SK-N-SH treated with all-trans-retinoic acid at 6 μM for 48 hours (cell line): ENCODE results near the gene MMP23B.

ENCODE experiments used
- ATAC-seq: fragments of 200-7000 bp; cut with Tn5 transposase; 3 replicates; pipeline ENCODE4 v1.9.1; 2020; ENCODE audit warnings: mild to moderate bottlenecking, moderate library complexity
- BACH2 ChIP-seq: fragments of 250-450 bp; sonication (Bioruptor Pico); IDR thresholded peaks from 2 replicates; pipeline ENCODE4 v1.9.0; 2021; ENCODE audit warnings: mild to moderate bottlenecking, borderline replicate concordance
- CREB5 ChIP-seq: fragments of 250-450 bp; sonication (Bioruptor Pico); IDR thresholded peaks from 2 replicates; pipeline ENCODE4 v1.5.1; 2020; ENCODE audit warnings: low read depth, mild to moderate bottlenecking, moderate library complexity
- CSDC2 ChIP-seq: fragments of 250-450 bp; sonication (Bioruptor Pico); IDR thresholded peaks from 2 replicates; pipeline ENCODE4 v1.5.0; 2020; ENCODE audit warnings: mild to moderate bottlenecking, moderate library complexity
- ESRRG ChIP-seq: fragments of 250-450 bp; sonication (Bioruptor Pico); IDR thresholded peaks from 2 replicates; pipeline ENCODE4 v1.6.1; 2021; ENCODE audit warnings: mild to moderate bottlenecking
- GLIS3 ChIP-seq: fragments of 250-450 bp; sonication (Bioruptor Pico); IDR thresholded peaks from 2 replicates; pipeline ENCODE4 v1.5.0; 2020; ENCODE audit warnings: mild to moderate bottlenecking, moderate library complexity
- ISL1 ChIP-seq: fragments of 250-450 bp; sonication (Bioruptor Pico); IDR thresholded peaks from 2 replicates; pipeline ENCODE4 v2.1.2; 2022; ENCODE audit warnings: mild to moderate bottlenecking, moderate library complexity
- OSR1 ChIP-seq: fragments of 250-450 bp; sonication (Bioruptor Pico); IDR thresholded peaks from 2 replicates; pipeline ENCODE4 v1.8.0; 2022; ENCODE audit warnings: moderate library complexity, mild to moderate bottlenecking, inconsistent platforms
- PATZ1 ChIP-seq: fragments of 250-450 bp; sonication (Bioruptor Pico); IDR thresholded peaks from 2 replicates; pipeline ENCODE4 v1.8.0; 2020; ENCODE audit warnings: mild to moderate bottlenecking, moderate library complexity, borderline replicate concordance
- POU6F1 ChIP-seq: fragments of 250-450 bp; sonication (Bioruptor Pico); IDR thresholded peaks from 2 replicates; pipeline ENCODE4 v1.8.0; 2021; ENCODE audit warnings: low read depth, mild to moderate bottlenecking, moderate library complexity, borderline replicate concordance
- PPARA ChIP-seq: fragments of 250-450 bp; sonication (Bioruptor Pico); IDR thresholded peaks from 2 replicates; pipeline ENCODE4 v1.5.0; 2020; ENCODE audit warnings: mild to moderate bottlenecking, borderline replicate concordance
- SNAI2 ChIP-seq: fragments of 250-450 bp; sonication (Bioruptor Pico); IDR thresholded peaks from 2 replicates; pipeline ENCODE4 v1.5.0; 2020; ENCODE audit warnings: mild to moderate bottlenecking, moderate library complexity
- TCF4 ChIP-seq: fragments of 250-450 bp; sonication (Bioruptor Pico); IDR thresholded peaks from 2 replicates; pipeline ENCODE4 v1.8.0; 2021; ENCODE audit warnings: mild to moderate bottlenecking, moderate library complexity, borderline replicate concordance
- TOX ChIP-seq: fragments of 250-450 bp; sonication (Bioruptor Pico); IDR thresholded peaks from 2 replicates; pipeline ENCODE4 v1.8.0; 2021; ENCODE audit warnings: mild to moderate bottlenecking, moderate library complexity, borderline replicate concordance
- TSHZ2 ChIP-seq: fragments of 250-450 bp; sonication (Bioruptor Pico); IDR thresholded peaks from 2 replicates; pipeline ENCODE4 v1.5.0; 2020; ENCODE audit warnings: mild to moderate bottlenecking, moderate library complexity
- ZC3H10 ChIP-seq: fragments of 250-450 bp; sonication (Bioruptor Pico); IDR thresholded peaks from 2 replicates; pipeline ENCODE4 v1.5.1; 2021; ENCODE audit warnings: mild to moderate bottlenecking, moderate library complexity
- ZFP3 ChIP-seq: fragments of 250-450 bp; sonication (Bioruptor Pico); IDR thresholded peaks from 2 replicates; pipeline ENCODE4 v1.5.0; 2020; ENCODE audit warnings: mild to moderate bottlenecking, moderate library complexity
- ZFP30 ChIP-seq: fragments of 450-650 bp; formaldehyde crosslinking; IDR thresholded peaks from 2 replicates; pipeline ENCODE4 v1.5.0; 2022; ENCODE audit warnings: mild to moderate bottlenecking, moderate library complexity
- ZNF70 ChIP-seq: fragments of 450-650 bp; formaldehyde crosslinking; IDR thresholded peaks from 2 replicates; pipeline ENCODE4 v1.5.0; 2020; ENCODE audit warnings: mild to moderate bottlenecking, moderate library complexity

Gene MMP23B

GRCh38 chr1:1604374-1605033, 27.5 kb upstream of the MMP23B start:
- ATAC-seq = no peak
- TF ChIP-seq ISL1 (CRISPR knock-in tag) = no peak
- no peak for TF ChIP-seq PATZ1 (CRISPR knock-in tag)
- TF ChIP-seq BACH2 (CRISPR knock-in tag) = no peak
- no peak for TF ChIP-seq GLIS3 (CRISPR knock-in tag)
- TF ChIP-seq TSHZ2 = no peak
- no peak for TF ChIP-seq ZNF70 (CRISPR knock-in tag)
- TF ChIP-seq TOX (CRISPR knock-in tag) = no peak
- no peak for TF ChIP-seq ESRRG
- TF ChIP-seq SNAI2 (CRISPR knock-in tag) = no peak
- TF ChIP-seq OSR1 = no peak
- TF ChIP-seq ZFP30 (CRISPR knock-in tag) = no peak
- TF ChIP-seq CSDC2 (CRISPR knock-in tag) = no peak
- no peak for TF ChIP-seq POU6F1 (CRISPR knock-in tag)
- no peak for TF ChIP-seq PPARA
- TF ChIP-seq, all 23 proteins: peak for 0

DNA sequence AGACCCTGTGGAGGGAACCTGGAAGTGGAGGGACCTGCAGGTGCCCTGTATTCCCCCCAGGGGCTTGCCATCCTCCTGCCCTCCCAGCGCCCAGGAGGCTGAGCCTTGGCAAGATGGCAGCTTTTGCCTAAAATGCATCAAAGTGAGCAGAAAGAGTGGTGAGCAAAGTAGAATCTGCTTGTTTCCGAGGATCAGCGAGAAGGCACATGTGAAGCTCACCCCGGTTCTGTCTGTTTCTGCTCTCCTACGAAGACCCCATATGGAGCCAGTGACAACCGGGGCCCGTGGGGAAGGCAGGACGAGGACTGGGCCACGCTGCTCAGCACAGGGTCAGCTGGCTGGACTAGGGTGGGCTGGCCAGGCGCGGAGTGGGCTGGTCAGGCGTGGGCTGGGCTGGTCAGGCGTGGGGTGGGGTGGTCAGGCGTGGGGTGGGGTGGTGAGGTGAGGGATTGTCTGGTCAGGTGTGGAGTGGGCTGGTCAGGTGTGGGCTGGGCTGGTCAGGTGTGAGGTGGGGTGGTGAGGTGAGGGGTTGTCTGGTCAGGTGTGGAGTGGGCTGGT, 26.9 kb upstream of the MMP23B start:
- ATAC-seq = no peak
- TF ChIP-seq GLIS3 (CRISPR knock-in tag) (no peak), POU6F1 (CRISPR knock-in tag) (no peak)

- TF ChIP-seq PATZ1 (CRISPR knock-in tag) = no peak
- no peak for TF ChIP-seq ZFP3
- no peak for TF ChIP-seq GLIS3 (CRISPR knock-in tag)
- no peak for TF ChIP-seq TCF4 (CRISPR knock-in tag)
- TF ChIP-seq ZC3H10 (CRISPR knock-in tag) = no peak
- TF ChIP-seq ESRRG = no peak
- no peak for TF ChIP-seq ZFP30 (CRISPR knock-in tag)
- TF ChIP-seq CSDC2 (CRISPR knock-in tag) = no peak
- TF ChIP-seq TSHZ2 = no peak
- no peak for TF ChIP-seq CREB5 (CRISPR knock-in tag)
- no peak for TF ChIP-seq ZNF70 (CRISPR knock-in tag)
- TF ChIP-seq SNAI2 (CRISPR knock-in tag) = no peak
- TF ChIP-seq PPARA = no peak
- TF ChIP-seq OSR1 = no peak
- no peak for TF ChIP-seq POU6F1 (CRISPR knock-in tag)
- TF ChIP-seq ISL1 (CRISPR knock-in tag) = no peak
- TF ChIP-seq, all 23 proteins: peak for 0
- no peak for ATAC-seq
Measured at GRCh38 chr1:1605724-1606123, 26.2 kb upstream of the MMP23B start.
